GM18909 (cell line): ENCODE data around the gene ZNF3.

ENCODE experiments used
- ATAC-seq: cut with Tn5 transposase; IDR thresholded peaks from one replicate; pipeline ENCODE4 v1.9.1; 2021; ENCODE audit warnings: mild to moderate bottlenecking; ENCODE audit not compliant: unreplicated experiment, poor library complexity

Gene ZNF3

DNA sequence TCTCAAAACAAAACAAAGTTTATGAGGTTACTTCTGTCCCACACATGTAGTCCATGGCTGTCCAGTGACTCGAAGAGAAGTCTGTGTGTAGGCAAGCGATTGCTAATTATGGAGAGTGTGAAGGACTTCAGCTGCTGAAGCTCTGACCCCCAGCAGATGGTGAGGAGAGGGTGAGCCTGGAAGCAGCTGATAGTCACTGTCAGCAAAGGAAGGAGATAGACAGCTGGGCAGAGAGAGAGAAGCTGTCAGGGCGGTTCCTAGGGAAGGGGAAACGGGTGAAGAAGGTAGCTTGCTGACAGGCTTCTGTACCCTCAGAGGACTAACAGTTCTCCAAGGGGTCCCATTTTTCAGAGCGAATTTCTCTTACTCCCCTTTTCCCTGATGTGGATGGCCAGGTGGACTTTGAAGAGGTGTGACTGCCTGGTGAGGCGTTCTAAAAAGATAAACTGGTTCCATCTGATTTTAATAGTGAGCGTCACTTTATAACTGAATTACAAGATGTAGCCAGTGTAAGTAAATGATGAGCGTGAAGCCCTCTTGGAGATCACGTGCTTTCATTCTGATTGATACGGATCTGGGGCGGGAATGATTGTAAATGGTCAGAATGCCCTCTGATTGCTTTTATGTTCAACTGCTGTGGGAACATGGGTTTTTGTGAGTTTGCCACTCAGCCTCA, 19.9 kb downstream of the ZNF3 start:
- ATAC-seq = no peak

GRCh38 chr7:100059251-100059739, 22.2 kb downstream of the ZNF3 start:
- no peak for ATAC-seq

DNA sequence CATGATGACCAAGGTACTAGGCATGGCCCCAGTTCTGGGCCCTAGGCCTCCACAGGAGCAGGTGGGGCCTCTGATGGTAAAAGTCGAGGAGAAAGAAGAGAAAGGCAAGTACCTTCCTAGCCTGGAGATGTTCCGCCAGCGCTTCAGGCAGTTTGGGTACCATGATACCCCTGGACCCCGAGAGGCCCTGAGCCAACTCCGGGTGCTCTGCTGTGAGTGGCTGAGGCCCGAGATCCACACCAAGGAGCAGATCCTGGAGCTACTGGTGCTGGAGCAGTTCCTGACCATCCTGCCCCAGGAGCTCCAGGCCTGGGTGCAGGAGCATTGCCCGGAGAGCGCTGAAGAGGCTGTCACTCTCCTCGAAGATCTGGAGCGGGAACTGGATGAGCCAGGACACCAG, 24.5 kb downstream of the ZNF3 start:
- no peak for ATAC-seq

DNA sequence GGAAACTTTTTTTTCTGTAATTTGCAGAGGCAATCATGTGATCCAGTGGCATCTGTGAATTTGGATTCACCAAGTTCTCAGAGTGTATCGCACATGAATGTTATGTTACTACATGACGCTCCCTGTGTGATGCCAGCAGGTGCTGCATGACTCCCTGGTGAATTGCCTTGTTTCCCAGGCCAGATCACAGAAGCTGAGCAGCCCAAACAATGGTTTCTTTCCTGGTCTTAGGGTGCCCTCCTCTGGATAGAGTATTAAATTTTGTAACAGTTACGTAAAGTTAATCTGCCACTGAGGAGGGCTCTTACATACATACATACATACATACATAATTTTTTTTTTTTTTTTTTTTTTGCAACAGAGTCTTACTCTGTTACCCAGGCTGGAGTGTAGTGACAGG, 28.3 kb downstream of the ZNF3 start:
- ATAC-seq = no peak

DNA sequence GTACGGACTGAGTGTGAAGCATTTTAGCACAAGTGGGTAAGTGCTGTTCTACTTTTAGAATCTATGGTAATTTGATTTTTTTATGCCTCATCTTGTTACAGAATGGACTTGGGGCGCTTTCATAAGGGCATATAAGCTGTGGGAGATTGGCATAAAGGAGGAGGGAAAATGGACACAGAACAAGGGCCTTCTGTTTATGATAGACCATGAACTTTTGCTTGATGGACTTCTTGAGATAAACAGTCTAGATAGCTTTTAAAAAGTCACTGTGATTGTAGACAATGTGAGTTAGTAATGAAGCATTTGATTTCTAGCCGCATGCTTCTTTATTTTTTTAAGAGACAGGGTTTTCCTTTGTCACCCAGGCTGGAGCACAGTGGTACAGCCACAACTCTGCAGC, 29.9 kb downstream of the ZNF3 start:
- no peak for ATAC-seq

- peak; percentile 91 for ATAC-seq
These were observed 31.9 kb downstream of the ZNF3 start, which contains the start of gene ZSCAN21 for GRCh38 chr7:100049441-100050291. Gene ZSCAN21, plus strand, starts transcription at chr7:100049774. Its CDS starts 7,233 bp downstream, at chr7:100057007.

- no peak for ATAC-seq
These were observed 32.8 kb downstream of the ZNF3 start for GRCh38 chr7:100048680-100049079.

DNA sequence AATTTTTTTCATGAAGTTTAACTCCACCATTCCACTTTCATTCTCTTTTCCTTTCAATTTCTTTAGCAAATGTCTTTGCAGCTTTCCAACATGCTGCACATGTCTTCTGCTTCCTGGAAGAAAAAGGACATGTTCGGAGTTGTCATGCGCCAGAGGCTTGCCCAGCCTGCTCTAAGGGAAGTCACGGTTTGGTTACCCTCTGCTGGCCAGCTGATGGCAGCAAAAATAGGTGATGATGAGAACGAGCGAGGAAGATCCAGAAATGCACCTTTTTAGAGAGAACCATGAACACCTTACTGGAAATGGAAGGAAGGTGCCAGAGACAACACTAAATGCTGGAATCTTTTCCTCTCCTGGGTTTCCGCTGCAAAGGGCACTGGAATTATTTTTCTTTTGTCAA, 36.8 kb downstream of the ZNF3 start:
- no peak for ATAC-seq

GRCh38 chr7:100040575-100040974, 40.9 kb downstream of the ZNF3 start:
- ATAC-seq = no peak

- ATAC-seq = no peak
These were observed 43.2 kb downstream of the ZNF3 start for GRCh38 chr7:100038326-100038725.

DNA sequence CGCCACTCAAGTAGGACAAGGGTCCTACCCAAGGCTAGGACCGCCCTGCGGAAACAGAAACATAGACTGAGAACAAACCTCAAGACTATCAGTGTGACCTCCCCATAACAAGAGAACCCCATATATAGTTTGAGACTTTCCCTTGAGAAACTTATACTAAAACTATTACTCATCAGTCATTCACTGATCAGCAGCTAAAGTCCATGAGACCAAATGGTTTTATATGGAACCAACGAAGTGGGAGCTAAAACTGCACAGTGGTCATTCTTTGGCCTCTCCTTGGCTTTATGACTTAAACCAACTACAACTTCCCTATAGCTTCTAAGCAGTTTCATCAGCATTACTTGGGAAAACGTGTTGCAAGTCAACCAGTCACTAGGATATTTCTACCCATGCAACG, 45.6 kb downstream of the ZNF3 start:
- ATAC-seq = no peak

DNA sequence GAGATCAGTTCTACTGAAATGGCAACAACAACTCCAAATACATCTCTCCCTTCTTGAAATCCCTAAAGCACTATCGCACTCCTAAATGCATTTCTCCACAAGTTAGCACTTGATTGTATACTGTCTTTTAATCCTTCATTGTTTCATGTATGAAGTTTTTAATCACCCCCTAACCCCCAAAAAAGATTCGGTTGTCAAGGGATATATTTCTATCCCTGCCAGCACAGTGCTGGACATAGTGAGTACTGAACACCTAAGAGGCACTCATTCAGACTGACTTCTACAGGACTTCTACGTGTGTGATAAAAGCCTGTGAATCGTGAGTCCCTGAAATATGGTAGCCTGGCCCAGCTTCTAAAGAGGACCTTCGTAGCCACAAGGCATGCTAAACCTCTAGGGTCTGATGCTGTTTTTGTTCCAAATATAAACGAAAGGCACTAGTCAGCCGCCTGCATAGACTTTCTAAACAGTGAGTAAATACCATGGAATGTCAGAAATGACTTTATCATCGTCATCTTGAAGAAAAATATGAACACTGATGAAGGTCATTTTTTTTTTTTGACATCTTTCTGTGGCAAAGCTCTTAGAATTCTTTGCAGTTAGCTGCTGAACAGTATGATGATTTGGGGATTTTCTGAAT, 46.5 kb downstream of the ZNF3 start:
- no peak for ATAC-seq

GRCh38 chr7:100033526-100033925, 48.0 kb downstream of the ZNF3 start:
- ATAC-seq = no peak

- no peak for ATAC-seq
These were observed 51.9 kb downstream of the ZNF3 start for GRCh38 chr7:100029596-100029995.

DNA sequence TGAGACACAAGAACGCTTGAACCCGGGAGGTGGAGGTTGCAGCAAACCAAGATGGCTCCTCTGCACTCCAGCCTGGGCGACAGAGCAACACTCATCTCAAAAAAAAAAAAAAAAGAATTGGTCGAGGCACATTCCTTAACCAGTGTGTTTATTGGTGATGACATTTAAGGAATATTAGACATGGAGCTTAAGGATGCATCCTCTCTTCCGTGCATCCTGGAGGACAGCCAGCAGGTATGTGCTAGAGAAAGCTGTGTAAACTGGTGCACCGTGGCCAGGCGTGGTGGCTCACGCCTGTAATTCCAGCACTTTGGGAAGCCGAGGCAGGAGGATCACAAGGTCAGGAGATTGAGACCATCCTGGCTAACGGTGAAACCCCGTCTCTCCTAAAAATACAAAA, 54.3 kb downstream of the ZNF3 start:
- ATAC-seq = no peak

DNA sequence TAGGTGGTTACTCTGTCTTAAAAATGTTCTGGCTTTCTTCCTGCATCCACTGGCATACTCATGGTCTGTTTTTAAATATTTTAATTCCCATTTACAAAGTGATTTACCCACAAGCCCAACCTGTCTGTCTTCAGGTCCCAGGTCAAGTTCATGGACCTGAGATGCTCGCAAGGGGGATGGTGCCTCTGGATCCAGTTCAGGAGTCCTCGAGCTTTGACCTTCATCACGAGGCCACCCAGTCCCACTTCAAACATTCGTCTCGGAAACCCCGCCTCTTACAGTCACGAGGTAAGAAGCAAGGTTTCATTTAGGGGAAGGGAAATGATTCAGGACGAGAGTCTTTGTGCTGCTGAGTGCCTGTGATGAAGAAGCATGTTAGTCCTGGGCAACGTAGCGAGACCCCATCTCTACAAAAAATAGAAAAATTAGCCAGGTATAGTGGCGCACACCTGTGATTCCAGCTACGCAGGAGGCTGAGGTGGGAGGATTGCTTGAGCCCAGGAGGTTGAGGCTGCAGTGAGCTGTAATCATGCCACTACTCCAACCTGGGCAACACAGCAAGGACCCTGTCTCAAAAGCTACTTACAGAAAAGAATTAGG, 57.4 kb downstream of the ZNF3 start:
- no peak for ATAC-seq

DNA sequence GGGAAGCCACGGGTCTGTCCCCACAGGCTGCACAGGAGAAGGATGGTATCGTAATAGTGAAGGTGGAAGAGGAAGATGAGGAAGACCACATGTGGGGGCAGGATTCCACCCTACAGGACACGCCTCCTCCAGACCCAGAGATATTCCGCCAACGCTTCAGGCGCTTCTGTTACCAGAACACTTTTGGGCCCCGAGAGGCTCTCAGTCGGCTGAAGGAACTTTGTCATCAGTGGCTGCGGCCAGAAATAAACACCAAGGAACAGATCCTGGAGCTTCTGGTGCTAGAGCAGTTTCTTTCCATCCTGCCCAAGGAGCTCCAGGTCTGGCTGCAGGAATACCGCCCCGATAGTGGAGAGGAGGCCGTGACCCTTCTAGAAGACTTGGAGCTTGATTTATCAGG, 58.0 kb downstream of the ZNF3 start:
- ATAC-seq = no peak

DNA sequence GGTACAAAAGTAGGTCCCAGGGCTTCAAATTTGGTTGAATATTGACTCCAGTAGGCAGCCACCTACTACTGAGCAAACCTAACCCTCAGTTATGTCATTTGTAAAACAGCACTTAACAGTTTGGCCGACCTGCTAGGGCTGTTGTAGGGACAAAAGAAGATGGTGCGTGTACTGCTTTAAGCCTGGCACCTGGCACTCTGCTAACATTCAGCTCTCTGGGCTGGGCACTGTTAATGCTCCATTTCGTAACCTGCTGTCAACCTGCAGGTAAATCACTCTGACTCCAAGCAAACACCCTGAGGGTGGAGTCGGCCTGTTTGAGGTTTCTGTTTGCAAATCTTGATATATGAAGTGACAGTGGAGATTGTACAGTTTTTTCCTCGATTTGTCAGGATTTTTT, 58.9 kb downstream of the ZNF3 start:
- ATAC-seq = no peak

- no peak for ATAC-seq
These were observed 60.2 kb downstream of the ZNF3 start for GRCh38 chr7:100021297-100021696.
